HG03378 (cell line): Measurements from ENCODE around the gene RBM20.
"Not testable (repeated sequence)": the region's sequence is repeated elsewhere in the genome, so short reads cannot be mapped to it uniquely, and the experiment has no call there.

Experiments
- ATAC-seq: cut with Tn5 transposase; IDR thresholded peaks from one replicate; pipeline ENCODE4 v1.9.1; 2021; ENCODE audit warnings: mild to moderate bottlenecking, moderate library complexity; ENCODE audit not compliant: unreplicated experiment

RBM20 gene

DNA sequence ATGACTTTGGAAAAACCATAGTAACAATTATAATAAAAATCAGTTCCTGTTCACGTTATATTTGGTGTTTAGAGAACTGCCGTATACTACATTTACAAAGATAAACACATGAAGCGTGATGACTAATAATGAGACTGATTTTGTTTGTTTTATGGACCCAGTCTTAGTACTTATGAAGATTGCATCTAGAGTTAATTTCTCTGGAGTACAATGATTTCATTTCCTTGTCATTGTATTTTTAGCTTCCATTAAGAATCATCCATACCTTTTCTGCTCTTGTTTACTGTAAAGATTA lies 2.9 kb downstream of the RBM20 start:
- ATAC-seq = no peak

DNA sequence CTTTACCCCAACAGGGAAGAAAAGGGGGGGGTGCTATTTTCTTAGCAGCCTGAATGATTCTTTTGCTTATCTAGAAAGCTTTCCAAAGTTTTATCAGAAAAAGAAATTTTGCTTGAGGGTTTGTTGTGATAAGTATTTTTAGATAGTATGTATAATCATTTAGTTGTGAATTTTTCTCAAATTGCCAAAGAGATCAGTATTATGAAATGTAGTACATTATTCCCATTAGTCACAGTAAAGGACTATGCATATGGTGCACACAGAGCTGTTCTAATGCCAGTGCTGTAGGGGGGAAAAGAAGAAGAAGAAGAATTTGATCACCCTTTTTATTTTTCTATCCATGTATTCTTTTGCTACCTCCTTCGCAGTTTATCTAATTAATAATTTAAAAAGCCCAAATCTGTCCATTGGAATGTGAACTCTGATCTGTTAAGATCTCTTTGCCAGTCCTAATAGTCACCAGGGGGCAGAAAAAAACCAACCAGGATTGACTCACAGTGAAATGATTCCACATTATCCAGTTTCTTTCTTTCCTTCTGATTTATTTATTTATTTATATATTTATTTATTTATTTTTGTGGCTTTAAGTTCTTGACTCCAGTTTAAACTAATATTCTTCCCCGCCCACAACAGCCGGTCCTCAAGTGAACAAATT lies 4.7 kb downstream of the RBM20 start:
- ATAC-seq = no peak

DNA sequence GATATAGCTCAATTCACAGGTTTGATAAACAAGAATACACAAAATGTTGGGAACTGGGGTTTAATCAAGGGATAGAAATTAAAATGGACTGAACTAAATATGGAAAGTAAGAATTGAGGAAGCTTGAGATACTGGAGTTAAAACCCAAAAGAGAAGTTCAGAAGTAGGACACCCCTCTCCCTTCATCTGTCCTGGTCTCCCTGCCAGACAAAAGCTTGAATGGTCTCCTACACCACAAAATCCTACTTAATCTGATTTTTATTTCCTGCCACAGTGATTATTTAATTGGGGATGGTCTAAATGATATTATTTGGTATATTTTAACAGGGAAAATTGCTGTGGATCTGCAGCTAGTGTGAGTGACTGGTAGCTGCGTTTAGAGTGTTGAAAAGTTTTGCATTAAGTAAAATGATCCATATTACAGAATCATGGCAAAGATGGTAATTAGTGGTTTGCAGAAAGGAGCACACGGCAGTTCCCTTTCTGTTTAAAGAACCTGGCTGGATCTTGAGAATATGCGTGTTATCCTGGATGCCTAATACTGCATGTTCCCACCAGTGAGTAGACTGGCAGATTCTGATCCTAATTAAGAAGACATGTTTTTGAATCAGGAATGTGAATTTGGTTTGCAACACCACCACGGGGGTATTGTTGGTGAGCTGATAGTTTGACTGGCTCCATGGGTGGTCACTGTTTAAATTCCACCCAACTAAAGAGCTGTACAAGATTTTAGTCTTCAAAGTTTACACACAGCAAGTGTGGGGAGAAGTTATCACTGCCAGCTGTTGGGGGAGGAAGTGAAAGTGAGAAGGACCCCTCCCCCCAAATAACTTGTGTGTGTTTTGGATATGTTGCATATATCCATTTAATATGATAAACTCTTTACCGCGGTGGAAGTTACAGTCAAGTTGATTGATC lies 5.5 kb downstream of the RBM20 start:
- no peak for ATAC-seq

DNA sequence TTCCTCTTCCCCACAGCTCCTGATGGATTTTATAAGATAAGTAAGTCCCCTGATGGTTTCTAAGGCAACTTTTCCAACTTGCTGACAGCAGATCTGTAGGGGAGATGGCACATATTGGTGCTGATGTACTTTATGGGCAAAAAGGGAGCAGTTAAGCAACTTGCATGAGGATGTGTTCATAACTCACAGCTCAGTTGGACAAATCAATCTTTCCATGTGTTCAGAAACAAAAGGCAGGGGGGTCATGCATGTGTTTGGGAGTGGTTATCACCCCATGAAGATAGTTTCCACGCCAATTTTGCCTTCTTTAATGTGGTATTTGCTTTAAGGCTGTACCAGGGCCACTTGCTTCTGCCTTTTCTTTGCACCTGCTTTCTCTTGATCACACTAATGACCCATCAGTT lies 6.1 kb downstream of the RBM20 start:
- ATAC-seq = no peak

DNA sequence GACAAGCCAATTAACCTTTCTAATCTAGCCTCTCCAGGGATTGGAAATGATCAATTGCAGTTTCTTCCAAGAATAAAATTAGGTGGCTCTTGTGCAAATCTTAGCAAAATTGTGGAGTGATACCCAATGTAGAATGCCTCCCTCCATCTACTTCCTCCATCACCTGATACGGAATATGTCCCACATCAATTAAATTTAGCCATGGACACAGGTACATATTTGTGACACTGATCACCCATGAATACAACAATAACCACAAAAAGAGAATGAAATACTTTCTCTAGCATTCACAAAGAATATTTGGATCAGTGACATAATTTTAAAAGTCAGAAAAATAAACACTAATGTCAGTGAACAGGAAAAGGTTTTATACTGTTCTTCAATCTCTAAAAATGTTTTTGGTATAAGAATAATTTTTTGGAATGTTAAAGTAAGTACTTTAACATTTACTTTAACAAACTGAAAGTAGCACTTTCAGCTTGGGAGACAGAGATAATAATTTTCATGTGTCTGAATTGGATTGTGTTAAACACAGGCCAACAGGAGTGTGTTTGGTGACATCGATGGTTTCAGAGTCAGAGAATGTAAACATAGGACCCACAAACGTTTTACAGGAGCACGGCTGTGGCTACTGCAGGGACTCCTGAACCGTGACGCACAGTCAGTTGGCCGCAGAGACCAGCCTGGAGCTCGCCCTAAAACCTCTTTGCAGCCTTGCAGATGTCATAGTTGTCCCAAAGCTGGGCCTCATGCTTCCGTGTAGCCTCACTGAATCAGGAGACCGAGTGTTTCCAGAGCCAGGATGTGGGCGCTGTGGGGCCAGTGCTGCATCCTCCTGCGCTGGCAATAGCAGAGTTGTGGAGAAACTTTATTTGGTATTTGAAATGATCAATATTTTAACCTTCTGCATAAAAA lies 7.2 kb downstream of the RBM20 start:
- peak; percentile 85 for ATAC-seq

GRCh38 chr10:110652475-110653118 lies 8.5 kb downstream of the RBM20 start:
- no peak for ATAC-seq

GRCh38 chr10:110655320-110655719 lies 11.2 kb downstream of the RBM20 start:
- ATAC-seq = no peak

DNA sequence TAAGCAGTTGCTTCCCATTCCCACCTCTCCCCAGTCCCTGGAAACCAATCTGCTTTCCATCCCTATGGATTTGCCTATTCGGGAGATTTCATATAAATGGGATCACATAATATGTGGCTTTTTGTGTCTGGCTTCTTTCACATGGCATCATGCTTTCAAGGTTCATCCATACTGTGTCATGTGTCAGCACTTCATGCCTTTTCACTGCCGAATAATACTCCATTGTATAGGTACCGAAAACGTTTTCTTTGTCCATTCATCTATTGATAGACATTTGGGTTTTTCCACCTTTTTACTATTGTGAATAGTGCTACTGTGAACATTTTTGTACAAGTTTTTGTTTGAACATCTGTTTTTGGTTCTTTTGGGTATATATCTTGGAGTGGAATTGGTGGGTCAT lies 12.5 kb downstream of the RBM20 start:
- no peak for ATAC-seq

- no peak for ATAC-seq
Observed at GRCh38 chr10:110657973-110658691, 14.0 kb downstream of the RBM20 start.

DNA sequence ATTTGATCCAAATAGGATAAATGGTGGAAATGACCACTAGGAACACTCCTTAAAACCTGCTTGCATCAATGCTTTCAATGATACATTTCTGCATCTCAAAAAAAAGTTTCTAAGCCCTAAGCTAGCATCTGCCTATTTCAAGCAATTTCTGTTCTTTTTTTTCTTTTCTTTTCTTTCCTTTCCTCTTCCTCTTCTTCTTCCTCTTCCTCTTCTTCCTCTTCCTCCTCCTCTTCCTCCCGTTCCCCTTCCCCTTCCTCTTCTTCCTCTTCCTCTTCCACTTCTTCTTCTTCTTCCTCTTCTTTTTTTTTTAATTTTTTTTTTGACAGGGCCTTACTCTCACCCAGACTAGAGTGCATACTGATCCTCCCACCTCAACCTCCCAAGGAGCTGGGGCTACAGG lies 15.4 kb downstream of the RBM20 start:
- no peak for ATAC-seq

DNA sequence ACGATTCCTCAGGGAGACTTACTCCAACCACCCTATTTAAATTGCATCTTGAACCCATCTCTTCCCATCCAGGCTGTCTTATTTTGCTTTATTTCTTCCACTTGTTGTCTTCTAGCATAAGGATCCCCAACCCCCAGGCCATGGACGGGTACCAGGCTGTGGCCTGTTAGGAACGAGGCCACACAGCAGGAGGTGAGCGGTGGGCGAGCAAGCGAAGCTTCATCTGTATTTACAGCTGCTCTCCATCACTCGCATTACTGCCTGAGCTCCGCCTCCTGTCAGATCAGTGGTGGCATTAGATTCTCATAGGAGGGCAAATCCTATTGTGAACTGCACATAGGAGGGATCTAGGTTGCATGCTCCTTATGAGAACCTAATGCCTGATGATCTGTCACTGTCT lies 16.2 kb downstream of the RBM20 start:
- ATAC-seq = not testable (repeated sequence)

GRCh38 chr10:110661292-110661691 lies 17.2 kb downstream of the RBM20 start:
- no peak for ATAC-seq

GRCh38 chr10:110664483-110665420 lies 20.6 kb downstream of the RBM20 start:
- ATAC-seq = no peak

DNA sequence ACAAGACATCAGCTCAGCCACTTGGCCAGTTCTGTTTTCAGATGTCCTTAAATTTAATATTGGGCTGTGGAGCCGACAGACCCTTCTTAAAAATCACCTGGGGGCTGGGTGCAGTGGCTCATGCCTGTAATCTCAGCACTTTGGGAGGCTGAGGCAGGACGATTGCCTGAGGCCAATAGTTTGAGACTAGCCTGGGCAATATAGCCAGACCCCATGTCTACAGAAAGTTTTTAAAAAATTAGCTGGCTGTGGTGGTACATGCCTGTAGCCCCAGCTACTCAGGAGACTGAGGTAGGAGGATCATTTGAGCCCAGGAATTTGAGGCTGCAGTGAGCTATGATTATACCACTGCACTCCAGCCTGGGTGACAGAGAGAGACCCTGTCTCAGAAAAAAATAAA lies 22.1 kb downstream of the RBM20 start:
- ATAC-seq = not testable (repeated sequence)

- ATAC-seq = no peak
Observed at GRCh38 chr10:110666673-110667072, 22.5 kb downstream of the RBM20 start.

DNA sequence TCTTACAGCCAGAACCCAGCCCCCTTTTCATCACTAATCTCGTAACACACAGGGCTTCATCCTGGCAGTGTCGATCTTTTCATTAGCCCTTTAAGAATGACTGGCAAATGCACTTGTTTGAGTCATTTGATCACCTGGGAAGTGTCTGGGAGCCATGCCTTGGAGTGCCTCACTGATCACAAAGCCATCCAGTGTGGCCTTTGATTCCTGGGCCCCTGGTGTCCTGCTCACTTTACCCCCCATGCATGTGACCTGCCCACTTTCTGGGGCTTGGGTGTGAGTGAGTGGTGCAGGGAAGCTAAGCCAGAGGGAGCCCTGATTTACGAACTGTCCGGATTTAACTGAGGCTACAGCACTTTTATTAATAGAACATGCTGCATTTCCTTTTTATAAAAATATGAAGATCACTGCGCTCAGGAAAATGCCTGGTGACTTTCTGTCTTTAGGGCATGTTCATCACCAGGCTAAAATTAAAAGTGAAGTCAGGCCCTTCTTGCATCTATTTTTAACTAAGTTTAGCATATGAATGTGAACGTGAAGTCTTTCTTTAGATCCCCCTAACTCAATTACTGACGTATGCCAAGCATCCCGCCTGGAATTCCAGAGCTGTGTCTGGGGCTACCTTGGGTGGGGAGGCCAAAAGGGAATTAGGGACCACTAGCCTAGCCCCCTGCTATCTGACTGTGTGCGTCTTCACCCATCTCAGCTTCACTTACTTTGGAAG lies 23.6 kb downstream of the RBM20 start:
- ATAC-seq = no peak

DNA sequence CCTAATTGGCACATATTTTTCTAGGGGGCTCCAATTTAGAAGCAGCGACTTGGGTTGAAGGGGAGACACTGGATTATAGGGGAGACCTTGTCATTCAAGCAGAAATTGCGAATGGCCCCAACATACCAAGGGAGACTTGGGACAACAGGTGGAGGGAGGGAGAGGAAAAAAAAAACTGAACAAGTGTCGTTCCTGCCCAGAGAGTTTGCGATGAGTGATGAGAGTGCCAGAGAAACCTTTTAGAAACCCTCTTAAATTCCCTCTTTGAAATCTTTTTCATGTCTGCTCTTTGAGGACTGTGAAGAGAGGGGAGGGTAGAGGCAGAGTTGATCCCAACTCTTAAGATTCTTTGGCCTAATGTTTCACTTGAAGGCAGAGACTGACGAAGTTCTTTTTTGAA lies 24.3 kb downstream of the RBM20 start:
- ATAC-seq = no peak

GRCh38 chr10:110670335-110670734 lies 26.2 kb downstream of the RBM20 start:
- no peak for ATAC-seq
